Natural killer cell (primary cell): ENCODE results near the gene ZNF562. TPM values are rescaled to one million over a fixed set of nuclear protein-coding genes. Genes with fewer than 3 reads are reported as not detected.

Source experiments
- ATAC-seq, 3 donors: fragments of 150-1000 bp in 2 of 3; fragments of 200-7000 bp in 1 of 3; cut with Tn5 transposase; 1 replicate in 1 of 3; 2 replicates in 2 of 3; pipeline ENCODE4 v1.10.0; 2021; ENCODE audit warnings: mild to moderate bottlenecking in 2 of 3, moderate library complexity in 2 of 3
- DNase-seq, 2 donors: peaks; one replicate each; pipeline versions ENCODE4 v3.0.0 to v3.0.0-alpha.2; 2013 to 2021; ENCODE audit warnings: mixed read lengths in 1 of 2
- H3K27ac ChIP-seq: one replicate; pipeline ENCODE4 v1.5.1; 2013; ENCODE audit warnings: mild to moderate bottlenecking, low read length
- H3K27me3 ChIP-seq: one replicate; pipeline ENCODE4 v1.6.1; 2013; ENCODE audit warnings: low read length; ENCODE audit not compliant: control insufficient read depth, insufficient read depth
- H3K36me3 ChIP-seq: one replicate; pipeline ENCODE4 v1.6.1; 2013; ENCODE audit warnings: low read length; ENCODE audit not compliant: control insufficient read depth, insufficient read depth
- H3K4me1 ChIP-seq: one replicate; pipeline ENCODE4 v1.6.1; 2013; ENCODE audit warnings: low read length; ENCODE audit not compliant: control insufficient read depth, insufficient read depth
- H3K4me3 ChIP-seq: one replicate; pipeline ENCODE4 v1.5.1; 2013; ENCODE audit warnings: low read length
- H3K9me3 ChIP-seq: one replicate; pipeline ENCODE4 v1.6.1; 2013; ENCODE audit warnings: low read length; ENCODE audit not compliant: control insufficient read depth, insufficient read depth
- H3K27ac Mint-ChIP-seq, 2 donors: one replicate each; pipeline ENCODE4 v1.8.0; 2022; ENCODE audit warnings: mild to moderate bottlenecking in 2 of 2, mixed read lengths in 2 of 2, moderate library complexity in 1 of 2
- H3K27me3 Mint-ChIP-seq, 2 donors: one replicate each; pipeline ENCODE4 v1.8.0; 2022; ENCODE audit warnings: low read depth in 2 of 2, mixed read lengths in 2 of 2
- H3K36me3 Mint-ChIP-seq: one replicate; pipeline ENCODE4 v1.8.0; 2022; ENCODE audit warnings: mixed read lengths
- H3K4me1 Mint-ChIP-seq, 2 donors: one replicate each; pipeline ENCODE4 v1.8.0; 2022; ENCODE audit warnings: mixed read lengths in 2 of 2
- H3K4me3 Mint-ChIP-seq: one replicate; pipeline ENCODE4 v1.8.0; 2022; ENCODE audit warnings: mild to moderate bottlenecking, moderate library complexity, mixed read lengths
- H3K9me3 Mint-ChIP-seq, 2 donors: one replicate each; pipeline ENCODE4 v1.8.0; 2022; ENCODE audit warnings: mixed read lengths in 2 of 2
- CTCF ChIP-seq: fragments of 200-600 bp; IDR thresholded peaks from one replicate; pipeline ENCODE4 v1.8.0; 2022; ENCODE audit warnings: antibody characterized with exemption
- WGBS: methylation state at CpG from one replicate; pipeline ENCODE4 v1.1.7; 2013; ENCODE audit warnings: missing lambda C conversion rate; ENCODE audit not compliant: insufficient coverage; 5-methylcytosine and 5-hydroxymethylcytosine counted together
- intact Hi-C: fragments of 100-400 bp; cut with micrococcal nuclease; formaldehyde crosslinking; loops from one replicate; pipeline ENCODE4 v1.14.2; 2022
- total RNA-seq, 4 donors: library from RNA; stranded (reverse); fragments of 120-200 nt in 1 of 4; gene quantifications; one replicate each; pipeline versions ENCODE4 v1.2.3 to v1.2.4, GENCODE V29; 2013 to 2022

ZNF562 gene
- total RNA-seq, 3 donors from 2014 or later (not counting 1 experiment from before 2014, with no cell fraction given) = 21.6 to 25.3 (median 23.1) TPM

GRCh38 chr19:9720541-9720940 lies 45.6 kb upstream of the ZNF562 start:
- peaks cover 0 to 9% of the 10 kb centered on the region in 2 donors for H3K4me1 Mint-ChIP-seq
- no peaks in the 10 kb centered on the region for H3K9me3 Mint-ChIP-seq
- no peak for TF ChIP-seq CTCF
- no peak overlapping the region for H3K27ac ChIP-seq
- WGBS = 88% methylated on average over 4 of the region's 4 CpGs
- peaks cover 3% of the 10 kb centered on the region for H3K4me1 ChIP-seq
- no peaks in the 10 kb centered on the region for H3K9me3 ChIP-seq
- no peak overlapping the region for H3K4me3 Mint-ChIP-seq
- H3K36me3 ChIP-seq = no peaks in the 10 kb centered on the region
- H3K4me3 ChIP-seq = no peak overlapping the region
- H3K27me3 Mint-ChIP-seq = peaks cover 11 to 20% of the 10 kb centered on the region in 2 donors
- H3K27me3 ChIP-seq = no peaks in the 10 kb centered on the region
- no peak overlapping the region for H3K27ac Mint-ChIP-seq
- ATAC-seq (no peak), DNase-seq (no peak)
- intact Hi-C loops = no loop called here
- no peaks in the 10 kb centered on the region for H3K36me3 Mint-ChIP-seq

GRCh38 chr19:9711815-9712214 lies 36.9 kb upstream of the ZNF562 start:
- no peak overlapping the region for H3K4me3 ChIP-seq
- DNase-seq = no peak
- no peaks in the 10 kb centered on the region for H3K36me3 ChIP-seq
- H3K9me3 Mint-ChIP-seq = peaks cover 3 to 13% of the 10 kb centered on the region in 2 donors
- WGBS = 96% methylated on average over 3 of the region's 3 CpGs
- H3K4me1 ChIP-seq = no peaks in the 10 kb centered on the region
- H3K4me3 Mint-ChIP-seq = no peak overlapping the region
- TF ChIP-seq CTCF = no peak
- H3K27me3 ChIP-seq = no peaks in the 10 kb centered on the region
- peaks cover 3 to 41% of the 10 kb centered on the region in 2 donors for H3K27me3 Mint-ChIP-seq
- no peak for ATAC-seq
- no peak overlapping the region for H3K27ac ChIP-seq
- H3K36me3 Mint-ChIP-seq = peaks cover 33% of the 10 kb centered on the region
- intact Hi-C loops = no loop called here
- no peak overlapping the region for H3K27ac Mint-ChIP-seq
- no peaks in the 10 kb centered on the region for H3K4me1 Mint-ChIP-seq
- peaks cover 19% of the 10 kb centered on the region for H3K9me3 ChIP-seq

- Mint-ChIP-seq H3K9me3 (peaks cover 3 to 13% of the 10 kb centered on the region in 2 donors), H3K27me3 (peaks cover 0 to 34% of the 10 kb centered on the region in 2 donors), H3K27ac (no peak overlapping the region), H3K4me3 (no peak overlapping the region), H3K4me1 (no peaks in the 10 kb centered on the region), H3K36me3 (peaks cover 33% of the 10 kb centered on the region)
- ATAC-seq (no peak), DNase-seq (no peak)
- no peaks in the 10 kb centered on the region for H3K27me3 ChIP-seq
- H3K9me3 ChIP-seq = peaks cover 19% of the 10 kb centered on the region
- H3K36me3 ChIP-seq = no peaks in the 10 kb centered on the region
- H3K4me3 ChIP-seq = no peak overlapping the region
- no peaks in the 10 kb centered on the region for H3K4me1 ChIP-seq
- H3K27ac ChIP-seq = no peak overlapping the region
- TF ChIP-seq CTCF = no peak
- intact Hi-C loops = no loop called here
- WGBS = 73% methylated on average over 1 of the region's 1 CpG
Measured at GRCh38 chr19:9709305-9709704, 34.4 kb upstream of the ZNF562 start.

GRCh38 chr19:9705836-9706235 lies 30.9 kb upstream of the ZNF562 start:
- Histone ChIP-seq H3K27ac (no peak overlapping the region), H3K4me1 (peaks cover 4% of the 10 kb centered on the region), H3K36me3 (no peaks in the 10 kb centered on the region), H3K9me3 (peaks cover 8% of the 10 kb centered on the region), H3K4me3 (no peak overlapping the region), H3K27me3 (no peaks in the 10 kb centered on the region)
- TF ChIP-seq CTCF = no peak
- Mint-ChIP-seq H3K4me3 (no peak overlapping the region), H3K27ac (no peak overlapping the region), H3K36me3 (peaks cover 9% of the 10 kb centered on the region), H3K4me1 (peaks cover 0 to 8% of the 10 kb centered on the region in 2 donors), H3K27me3 (peaks cover 4 to 14% of the 10 kb centered on the region in 2 donors), H3K9me3 (peaks cover 0 to 4% of the 10 kb centered on the region in 2 donors)
- WGBS = 90% methylated on average over 5 of the region's 6 CpGs
- DNase-seq (no peak), ATAC-seq (no peak)
- intact Hi-C loops = no loop called here
